SH-SY5Y (cell line): ENCODE data around the gene NOC3L.

Source experiments
- GATA2 ChIP-seq: IDR thresholded peaks from 2 replicates; pipeline ENCODE4 v1.6.1; 2011; ENCODE audit warnings: mild to moderate bottlenecking, low read depth, low read length
- GATA3 ChIP-seq: IDR thresholded peaks from 2 replicates; pipeline ENCODE4 v1.6.1; 2011; ENCODE audit warnings: low read depth, mild to moderate bottlenecking, low read length, moderate library complexity

DNA sequence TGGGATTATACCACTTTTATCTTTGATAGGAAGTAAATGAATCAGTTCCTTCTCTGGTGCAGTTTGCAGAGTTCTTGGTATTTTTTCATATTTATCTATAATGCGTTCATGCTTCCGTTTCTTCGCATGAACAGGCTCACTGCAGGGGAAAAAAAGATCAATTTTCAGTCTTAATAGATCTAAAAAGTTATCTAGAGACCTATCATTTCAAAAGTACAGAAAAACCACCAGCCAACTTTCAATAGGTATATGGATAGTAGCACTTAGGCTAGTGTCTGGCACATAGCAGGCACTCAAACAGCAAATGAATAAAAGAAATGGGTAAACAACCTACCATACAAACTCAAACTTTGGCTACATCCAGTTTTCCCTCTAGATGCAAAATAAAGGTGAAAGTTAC is 5.5 kb downstream of the NOC3L start:
- no peak for TF ChIP-seq GATA2
- TF ChIP-seq GATA3 = no peak
